A673 (cell line): ENCODE measurements around the gene FAM3C. TPM values are rescaled to one million over a fixed set of nuclear protein-coding genes. Genes with fewer than 3 reads are reported as not detected.

Experiments used
- BruUV-seq: library from RNA; stranded (reverse); fragments of 400-500 nt; replicated peaks from 2 replicates; lab custom pipeline; 2021; lab: Mats Ljungman, UMichigan
- CTCF ChIA-PET: fragments of 300-600 bp; sonication (Branson Sonifier 250); formaldehyde crosslinking; loops from one replicate; lab custom pipeline; 2022; ENCODE audit warnings: antibody characterized with exemption; lab: Charles Lee
- POLR2A ChIA-PET: fragments of 300-600 bp; sonication (Branson Sonifier 250); formaldehyde crosslinking; loops from one replicate; lab custom pipeline; 2022; ENCODE audit warnings: antibody characterized with exemption; ENCODE audit not compliant: low non-redundant PET; lab: Charles Lee
- DNase-seq: peaks from one replicate; pipeline ENCODE4 v3.0.0-alpha.2; 2015; ENCODE audit warnings: low spot score
- H3K27ac ChIP-seq: fragments of 200-600 bp; sonication (generic); 2 replicates; pipeline ENCODE4 v1.5.1; 2016; ENCODE audit warnings: mixed run types, low read depth, mild to moderate bottlenecking, mixed read lengths, antibody characterized with exemption, low read length; ENCODE audit not compliant: poor library complexity, severe bottlenecking
- H3K27me3 ChIP-seq: fragments of 200-600 bp; sonication (generic); replicated peaks from 2 replicates; pipeline ENCODE4 v1.6.1; 2017; ENCODE audit warnings: mixed run types, low read depth, mild to moderate bottlenecking, mixed read lengths, antibody characterized with exemption, low read length; ENCODE audit not compliant: insufficient read depth, poor library complexity
- H3K36me3 ChIP-seq: fragments of 200-600 bp; sonication (generic); 2 replicates; pipeline ENCODE4 v1.6.1; 2016; ENCODE audit warnings: mixed run types, mild to moderate bottlenecking, mixed read lengths, antibody characterized with exemption, low read length; ENCODE audit not compliant: insufficient read depth, poor library complexity, severe bottlenecking
- H3K4me1 ChIP-seq: fragments of 200-600 bp; sonication (generic); 2 replicates; pipeline ENCODE4 v1.6.1; 2017; ENCODE audit warnings: mixed run types, mild to moderate bottlenecking, mixed read lengths, antibody characterized with exemption, low read length; ENCODE audit not compliant: insufficient read depth, poor library complexity, severe bottlenecking
- H3K4me3 ChIP-seq: fragments of 200-600 bp; sonication (generic); 2 replicates; pipeline ENCODE4 v1.5.1; 2016; ENCODE audit warnings: low read depth, mixed run types, mild to moderate bottlenecking, mixed read lengths, low read length; ENCODE audit not compliant: poor library complexity, severe bottlenecking
- H3K9me3 ChIP-seq: fragments of 200-600 bp; sonication (generic); 2 replicates; pipeline ENCODE4 v1.6.1; 2016; ENCODE audit warnings: mixed run types, low read depth, mild to moderate bottlenecking, mixed read lengths, antibody characterized with exemption, low read length; ENCODE audit not compliant: poor library complexity, severe bottlenecking
- CTCF ChIP-seq: fragments of 300-800, 200-600 bp; sonication (generic); conservative IDR thresholded peaks from 2 replicates; pipeline ENCODE4 v1.5.1; 2017; ENCODE audit warnings: low read depth, mild to moderate bottlenecking, antibody characterized with exemption, low read length, moderate library complexity, mixed read lengths
- EZH2 ChIP-seq: fragments of 200-600 bp; sonication (generic); IDR thresholded peaks from 2 replicates; pipeline ENCODE4 v1.6.1; 2017; ENCODE audit warnings: borderline replicate concordance, low read depth, mild to moderate bottlenecking, mixed read lengths, antibody characterized with exemption, low read length; ENCODE audit not compliant: poor library complexity, severe bottlenecking
- intact Hi-C: fragments of 100-400 bp; cut with micrococcal nuclease; formaldehyde crosslinking; loops from one replicate; pipeline ENCODE4 v1.10.0; 2022; ENCODE audit not compliant: unreplicated experiment
- total RNA-seq: library from RNA; stranded (reverse); gene quantifications from 2 replicates; pipeline ENCODE4 v1.2.3, GENCODE V29; 2021

The FAM3C gene
- total RNA-seq, 1 experiment from 2014 or later = 33.0 TPM

- H3K9me3 ChIP-seq = no peaks in the 10 kb centered on the region
- H3K27ac ChIP-seq = no peak overlapping the region
- DNase-seq = no peak
- no TSS peak for BruUV-seq
- CTCF ChIA-PET = no interaction called here
- no peak overlapping the region for H3K4me3 ChIP-seq
- H3K27me3 ChIP-seq = no peaks in the 10 kb centered on the region
- TF ChIP-seq CTCF (no peak), EZH2 (no peak)
- no peaks in the 10 kb centered on the region for H3K36me3 ChIP-seq
- intact Hi-C loops = no loop called here
- POLR2A ChIA-PET = no interaction called here
- no peaks in the 10 kb centered on the region for H3K4me1 ChIP-seq
These were observed 6.6 kb upstream of the FAM3C start for GRCh38 chr7:121402701-121403100.

- H3K36me3 ChIP-seq = no peaks in the 10 kb centered on the region
- H3K27ac ChIP-seq = no peak overlapping the region
- no peaks in the 10 kb centered on the region for H3K9me3 ChIP-seq
- TF ChIP-seq CTCF (no peak), EZH2 (no peak)
- POLR2A ChIA-PET = no interaction called here
- H3K4me3 ChIP-seq = no peak overlapping the region
- no peaks in the 10 kb centered on the region for H3K27me3 ChIP-seq
- CTCF ChIA-PET = no interaction called here
- H3K4me1 ChIP-seq = no peaks in the 10 kb centered on the region
- BruUV-seq = no TSS peak
- DNase-seq = no peak
- intact Hi-C loops = no loop called here
These were observed 5.8 kb upstream of the FAM3C start for GRCh38 chr7:121401896-121402295.

DNA sequence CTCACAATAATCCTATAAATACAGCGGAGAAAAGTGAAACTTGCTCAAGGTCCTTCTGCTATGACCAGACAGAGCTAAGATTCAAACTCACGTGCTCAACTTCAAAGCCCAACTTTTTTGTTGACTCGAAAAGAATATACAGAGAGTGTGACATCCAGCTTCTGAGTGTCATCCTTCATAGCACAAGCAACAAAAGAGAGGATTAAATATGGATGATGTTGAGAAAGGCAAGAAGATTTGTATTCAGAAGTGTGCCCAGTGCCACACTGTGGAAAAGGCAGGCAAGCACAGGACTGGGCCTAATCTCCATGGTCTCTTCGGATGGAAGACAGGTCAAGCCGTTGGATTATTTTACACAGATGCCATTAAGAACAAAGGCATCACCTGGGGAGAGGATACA is 2.1 kb upstream of the FAM3C start:
- Histone ChIP-seq H3K36me3 (no peaks in the 10 kb centered on the region), H3K4me1 (peaks cover 13% of the 10 kb centered on the region), H3K27ac (no peak overlapping the region), H3K27me3 (no peaks in the 10 kb centered on the region), H3K4me3 (no peak overlapping the region), H3K9me3 (no peaks in the 10 kb centered on the region)
- no peak for TF ChIP-seq EZH2
- peak; percentile 57 for TF ChIP-seq CTCF
- intact Hi-C loops = no loop called here
- POLR2A ChIA-PET = no interaction called here
- CTCF ChIA-PET = no interaction called here
- peak; percentile 53 for DNase-seq
- no TSS peak for BruUV-seq
